ENCODE measurements around the gene MSL1. TPM values are rescaled to one million over a fixed set of nuclear protein-coding genes. Genes with fewer than 3 reads are reported as not detected.

Gene MSL1
- total and polyA plus RNA-seq, 2 of the 4 experiments (the other 2 are of a cell fraction) = 28.3 to 48.4 TPM

DNA sequence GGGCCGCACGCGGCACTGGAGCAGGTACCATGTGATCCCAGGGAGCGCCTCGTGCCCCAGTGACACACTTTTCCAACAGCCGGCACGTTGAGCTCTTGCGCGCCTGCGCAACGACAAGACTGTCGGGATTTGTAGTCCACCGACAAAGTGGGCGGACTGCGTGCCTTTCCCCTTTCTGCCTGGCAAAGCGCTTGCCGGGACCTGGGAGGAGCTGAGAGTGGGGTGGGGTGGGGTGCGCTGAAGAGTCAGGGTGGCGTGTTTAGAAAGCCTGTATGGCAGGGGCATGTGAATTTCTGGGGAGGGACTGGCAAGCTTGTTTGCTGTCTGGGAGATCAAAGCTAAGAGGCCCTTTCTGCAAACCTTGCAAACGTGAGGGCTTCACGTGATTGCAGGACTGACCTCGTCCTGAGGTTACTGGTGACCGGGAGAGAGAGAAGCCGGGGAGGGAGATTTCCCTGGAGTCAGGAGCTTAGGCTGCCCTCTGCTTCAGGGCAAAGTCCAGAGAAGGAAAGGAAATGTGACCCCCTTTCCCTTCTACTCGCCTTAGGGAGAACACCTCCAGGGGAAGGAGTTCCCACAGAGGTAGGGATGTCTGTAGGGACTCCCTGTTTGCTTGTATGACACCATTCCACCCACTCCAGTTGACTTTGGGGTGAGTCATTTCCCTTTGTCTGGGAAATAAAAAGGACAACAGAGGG, 21.0 kb upstream of the MSL1 start (continued):
- TF ChIP-seq BHLHE40 (IDR thresholded peaks at IDR 0.05; ENCODE audit: low read depth, low read length) (peak; percentile 85), SMC3 (IDR thresholded peaks at IDR 0.05; ENCODE audit: low read depth, low read length) (no peak)

DNA sequence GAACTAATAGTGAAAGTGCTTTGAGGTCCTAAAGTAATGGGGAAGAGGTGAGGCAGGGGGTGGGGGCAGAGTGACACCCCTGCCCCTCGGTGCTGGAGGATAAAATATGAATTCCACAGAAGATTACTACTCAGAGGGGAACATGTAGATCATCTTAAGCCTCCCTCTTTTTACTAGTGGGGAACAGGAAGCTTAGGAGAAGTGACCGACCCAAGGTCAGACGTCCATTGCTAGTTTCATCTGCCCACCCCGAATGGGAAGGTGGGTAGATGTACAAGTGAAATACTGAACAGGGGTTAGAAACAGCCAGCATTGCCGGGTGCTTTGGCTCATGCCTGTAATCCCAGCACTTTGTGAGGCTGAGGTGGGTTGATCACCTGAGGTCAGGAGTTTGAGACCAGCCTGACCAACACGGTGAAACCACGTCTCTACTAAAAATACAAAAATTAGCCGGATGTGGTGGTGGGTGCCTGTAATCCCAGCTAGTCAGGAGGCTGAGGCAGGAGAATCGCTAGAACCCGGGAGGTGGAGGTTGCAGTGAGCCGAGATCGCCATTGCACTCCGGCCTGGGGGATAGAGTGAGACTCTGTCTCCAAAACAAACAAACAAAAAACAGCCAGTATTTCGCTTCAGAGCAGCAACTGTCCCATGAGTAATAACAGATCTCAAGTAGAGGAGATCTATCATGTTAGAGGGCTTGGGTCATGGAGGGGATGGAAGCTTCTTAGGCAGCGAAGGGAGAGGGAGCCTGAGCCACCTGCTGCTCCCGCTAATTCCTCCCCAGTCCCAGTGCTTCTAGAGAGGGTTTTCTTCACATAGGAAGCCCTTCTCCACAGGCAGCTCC, 20.2 kb upstream of the MSL1 start:
- Histone ChIP-seq H4K5ac (ENCODE audit: low read depth, low read length) (peak overlapping the region; percentile 19; the same call in 1 of the 2 replicates), H3K9me1 (ENCODE audit: insufficient read depth, low read length) (peaks cover 34% of the 10 kb centered on the region), H3K14ac (replicated peaks; ENCODE audit: low read depth, low read length) (peak overlapping the region; percentile 84), H2BK20ac (ENCODE audit: low read depth, low read length) (peak overlapping the region; percentile 78; the same call in 1 of the 2 replicates), H3K36me3 (ENCODE audit: control insufficient read depth, insufficient read depth, low read length) (peaks cover 10% of the 10 kb centered on the region; the same call in 1 of the 2 replicates), H2BK120ac (ENCODE audit: low read depth, low read length) (peak overlapping the region; percentile 82), H3K79me1 (ENCODE audit: low read depth in 1 of 2, low read length in 2 of 2) (peaks cover 24 to 37% of the 10 kb centered on the region in 2 experiments; a peak in 3 of 4 replicates), H3K4me1 (ENCODE audit: control insufficient read depth, insufficient read depth, low read length) (peaks cover 29% of the 10 kb centered on the region), H2BK5ac (ENCODE audit: low read depth, low read length, poor library complexity, severe bottlenecking) (peak overlapping the region; percentile 71), H2AK9ac (replicated peaks; ENCODE audit: low read depth, low read length, poor library complexity) (peak overlapping the region; percentile 4), H4K8ac (ENCODE audit: low read depth in 2 of 2, low read length in 2 of 2) (peak overlapping the region in 1 of 2 experiments; percentile 55; a peak in 2 of 4 replicates), H3K18ac (ENCODE audit: low read depth, low read length) (peak overlapping the region; percentile 15; the same call in 1 of the 2 replicates), H3K23ac (ENCODE audit: low read depth, low read length) (peak overlapping the region; percentile 14; the same call in 1 of the 2 replicates), H3K9ac (ENCODE audit: low read depth, low read length) (no peak overlapping the region), H2AK5ac (ENCODE audit: low read depth, low read length) (peak overlapping the region; percentile 61), H3K27ac (ENCODE audit: insufficient read depth, low read length) (peak overlapping the region; percentile 67; the same call in 1 of the 2 replicates), H3K56ac (ENCODE audit: extremely low read depth, insufficient read depth, low read length) (peak overlapping the region; percentile 65; the same call in 1 of the 2 replicates), H3K4me3 (ENCODE audit: insufficient read depth, low read depth, low read length) (no peak overlapping the region), H3K4me2 (ENCODE audit: low read depth, low read length) (peak overlapping the region; percentile 85), H3K9me3 (ENCODE audit: control insufficient read depth, insufficient read depth, low read length) (no peaks in the 10 kb centered on the region), H4K20me1 (ENCODE audit: insufficient read depth, low read length) (peaks cover 8% of the 10 kb centered on the region; the same call in 1 of the 2 replicates), H3K4ac (ENCODE audit: low read depth, low read length) (peak overlapping the region; percentile 88; the same call in 1 of the 2 replicates), H4K91ac (ENCODE audit: insufficient read depth, low read depth, low read length) (peak overlapping the region; percentile 48; the same call in 1 of the 2 replicates), H2BK15ac (ENCODE audit: low read depth, low read length) (peak overlapping the region; percentile 25), H2AFZ (replicated peaks; ENCODE audit: low read length, poor library complexity) (no peak overlapping the region), H3K27me3 (ENCODE audit: control insufficient read depth, insufficient read depth, low read length) (no peaks in the 10 kb centered on the region)
- BruUV-seq (replicated peaks) = no TSS peak
- ChIA-PET CTCF (interaction anchor here (0.5 to 1.1 kb wide), 2 partner anchors 9 to 65 kb away, joined by 3 to 4 read pairs; no protein-coding TSS in a partner anchor), POLR2A (ENCODE audit: unreplicated experiment) (interaction anchor here (1.2 kb wide), 1 partner anchor 47 kb away, joined by 5 read pairs; the partner anchor contains the start of gene MED24)
- dilution Hi-C loops (cut with HindIII; ENCODE audit: low sequenced_read_pairs, unreplicated experiment) = no loop called here
- in situ Hi-C loops (cut with MboI; ENCODE audit: low sequenced_read_pairs) = no loop called here
- ATAC-seq (ENCODE audit: low read depth) (no peak), DNase-seq (no peak)
- intact Hi-C loops (cut with micrococcal nuclease) = no loop called here
- WGBS, 2 experiments (ENCODE audit: extremely low coverage in 2 of 2, insufficient read length in 1 of 2) = 100% methylated on average over 2 of the region's 16 CpGs; no CpG with 5 or more reads in 1 of the 2 experiments
- TF ChIP-seq, protein P1, sequence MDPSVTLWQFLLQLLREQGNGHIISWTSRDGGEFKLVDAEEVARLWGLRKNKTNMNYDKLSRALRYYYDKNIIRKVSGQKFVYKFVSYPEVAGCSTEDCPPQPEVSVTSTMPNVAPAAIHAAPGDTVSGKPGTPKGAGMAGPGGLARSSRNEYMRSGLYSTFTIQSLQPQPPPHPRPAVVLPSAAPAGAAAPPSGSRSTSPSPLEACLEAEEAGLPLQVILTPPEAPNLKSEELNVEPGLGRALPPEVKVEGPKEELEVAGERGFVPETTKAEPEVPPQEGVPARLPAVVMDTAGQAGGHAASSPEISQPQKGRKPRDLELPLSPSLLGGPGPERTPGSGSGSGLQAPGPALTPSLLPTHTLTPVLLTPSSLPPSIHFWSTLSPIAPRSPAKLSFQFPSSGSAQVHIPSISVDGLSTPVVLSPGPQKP (IDR thresholded peaks at IDR 0.05; ENCODE audit: borderline replicate concordance, low read depth, low read length) = no peak
- TF ChIP-seq NFE2L2 (IDR thresholded peaks at IDR 0.05; ENCODE audit: low read depth, low read length) (no peak), RCOR1 (IDR thresholded peaks at IDR 0.05; ENCODE audit: insufficient replicate concordance, low read length) (no peak), BHLHE40 (IDR thresholded peaks at IDR 0.05; ENCODE audit: low read depth, low read length) (no peak), SMC3 (IDR thresholded peaks at IDR 0.05; ENCODE audit: low read depth, low read length) (no peak), MAZ (IDR thresholded peaks at IDR 0.05; ENCODE audit: borderline replicate concordance, low read depth, low read length) (0 out of 2 replicates have a peak, but pooled peaks have one; percentile 7), CEBPB (IDR thresholded peaks at IDR 0.05; ENCODE audit: low read depth, low read length) (no peak)
- TF ChIP-seq, protein P2, sequence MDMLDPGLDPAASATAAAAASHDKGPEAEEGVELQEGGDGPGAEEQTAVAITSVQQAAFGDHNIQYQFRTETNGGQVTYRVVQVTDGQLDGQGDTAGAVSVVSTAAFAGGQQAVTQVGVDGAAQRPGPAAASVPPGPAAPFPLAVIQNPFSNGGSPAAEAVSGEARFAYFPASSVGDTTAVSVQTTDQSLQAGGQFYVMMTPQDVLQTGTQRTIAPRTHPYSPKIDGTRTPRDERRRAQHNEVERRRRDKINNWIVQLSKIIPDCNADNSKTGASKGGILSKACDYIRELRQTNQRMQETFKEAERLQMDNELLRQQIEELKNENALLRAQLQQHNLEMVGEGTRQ (IDR thresholded peaks at IDR 0.05; ENCODE audit: low read depth, low read length) = no peak
